Left forelimb (tissue), 1 donor: ENCODE data around the gene PHKB.

Experiments used
- DNase-seq: peaks from one replicate; pipeline ENCODE4 v3.0.0-alpha.2; 2018; ENCODE audit warnings: low spot score

Gene PHKB

DNA sequence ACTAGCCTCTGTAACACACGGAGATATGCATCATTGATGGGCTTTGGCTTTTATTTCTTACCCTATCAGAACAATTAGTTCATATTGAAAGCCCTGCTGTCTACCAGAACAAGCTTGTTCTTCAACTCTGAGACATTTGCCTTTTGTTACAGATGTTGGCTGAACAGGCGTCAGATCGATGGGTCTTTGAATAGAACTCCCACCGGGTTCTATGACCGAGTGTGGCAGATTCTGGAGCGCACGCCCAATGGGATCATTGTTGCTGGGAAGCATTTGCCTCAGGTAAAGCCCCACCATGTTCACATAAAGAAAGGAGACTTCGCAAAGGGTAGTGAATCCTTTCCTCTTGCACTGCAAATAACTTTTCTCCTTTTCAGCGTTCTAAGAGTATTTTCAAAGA, 232.1 kb downstream of the PHKB start:
- no peak for DNase-seq

DNA sequence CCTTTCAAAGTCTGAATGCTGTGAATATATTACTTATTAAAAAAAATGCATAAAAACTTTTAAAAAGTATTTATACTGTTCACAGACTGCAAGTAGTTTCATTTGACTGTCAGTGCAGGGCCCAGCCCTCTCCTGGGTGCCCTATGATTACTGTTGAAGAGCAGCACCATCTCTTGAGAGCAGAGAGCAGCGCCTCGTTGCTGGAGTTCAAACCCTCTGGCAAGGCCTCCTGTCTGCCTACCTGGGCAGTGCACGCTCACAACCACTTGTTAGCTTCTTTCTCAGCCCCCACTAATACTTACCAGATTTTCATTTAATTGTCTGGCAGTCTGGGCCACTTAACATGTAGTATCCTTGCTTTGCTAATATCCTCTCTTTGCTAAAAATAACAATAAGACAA, 233.4 kb downstream of the PHKB start:
- no peak for DNase-seq

DNA sequence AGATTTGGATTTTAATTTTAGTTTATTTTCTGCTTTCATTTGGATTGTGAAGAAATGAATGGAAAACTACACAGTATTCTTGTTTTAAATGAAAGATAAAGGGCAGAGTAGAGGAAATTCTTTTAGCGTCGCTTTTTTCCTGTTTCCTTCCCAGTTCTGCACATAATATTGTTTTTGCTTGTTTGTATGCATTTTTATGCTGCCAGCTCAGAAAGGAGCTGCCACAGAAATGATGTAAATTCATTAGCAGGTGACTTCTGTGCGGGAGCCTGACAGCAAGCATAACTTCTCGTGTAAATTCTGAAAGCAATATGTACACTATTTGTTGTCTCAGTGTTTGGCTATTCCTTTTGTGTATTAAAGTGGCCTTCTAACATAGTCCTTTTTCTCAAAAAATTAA, 234.6 kb downstream of the PHKB start:
- no peak for DNase-seq

DNA sequence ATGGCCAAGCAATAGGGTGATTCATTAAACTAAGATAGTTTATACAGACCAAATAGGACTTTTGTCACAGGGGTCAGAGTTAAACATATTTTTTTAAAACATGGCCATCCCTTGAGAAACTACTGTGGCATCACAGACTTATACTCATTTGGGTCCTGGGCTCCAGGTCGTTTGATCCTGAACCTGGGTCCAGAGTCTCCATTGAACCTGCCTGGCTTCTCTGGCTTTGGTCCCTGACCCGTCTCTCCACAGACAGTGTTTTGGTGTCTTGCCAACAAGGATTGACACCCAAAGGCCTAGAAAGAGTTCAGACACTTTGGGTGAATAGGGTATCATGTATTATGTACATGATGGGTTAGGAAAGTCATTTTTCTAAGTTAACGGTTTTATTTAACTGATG, 236.7 kb downstream of the PHKB start:
- DNase-seq = no peak

DNA sequence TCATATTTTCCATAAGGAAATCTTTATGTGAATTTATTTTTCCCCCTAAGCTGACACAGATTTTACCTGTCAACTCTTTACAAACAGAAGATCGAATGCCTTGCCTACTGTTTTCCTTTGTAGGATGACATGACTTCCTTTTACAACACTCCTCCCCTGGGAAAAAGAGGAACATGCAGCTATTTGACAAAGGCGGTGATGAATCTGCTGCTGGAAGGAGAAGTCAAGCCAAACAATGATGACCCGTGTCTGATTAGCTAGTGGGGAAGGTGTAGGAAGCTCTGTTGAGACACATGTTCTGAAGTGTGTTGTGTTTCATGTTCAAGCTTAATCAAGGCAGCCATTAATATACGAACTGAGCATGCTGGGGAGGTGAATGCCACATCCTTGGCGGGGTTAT, 238.0 kb downstream of the PHKB start:
- no peak for DNase-seq

DNA sequence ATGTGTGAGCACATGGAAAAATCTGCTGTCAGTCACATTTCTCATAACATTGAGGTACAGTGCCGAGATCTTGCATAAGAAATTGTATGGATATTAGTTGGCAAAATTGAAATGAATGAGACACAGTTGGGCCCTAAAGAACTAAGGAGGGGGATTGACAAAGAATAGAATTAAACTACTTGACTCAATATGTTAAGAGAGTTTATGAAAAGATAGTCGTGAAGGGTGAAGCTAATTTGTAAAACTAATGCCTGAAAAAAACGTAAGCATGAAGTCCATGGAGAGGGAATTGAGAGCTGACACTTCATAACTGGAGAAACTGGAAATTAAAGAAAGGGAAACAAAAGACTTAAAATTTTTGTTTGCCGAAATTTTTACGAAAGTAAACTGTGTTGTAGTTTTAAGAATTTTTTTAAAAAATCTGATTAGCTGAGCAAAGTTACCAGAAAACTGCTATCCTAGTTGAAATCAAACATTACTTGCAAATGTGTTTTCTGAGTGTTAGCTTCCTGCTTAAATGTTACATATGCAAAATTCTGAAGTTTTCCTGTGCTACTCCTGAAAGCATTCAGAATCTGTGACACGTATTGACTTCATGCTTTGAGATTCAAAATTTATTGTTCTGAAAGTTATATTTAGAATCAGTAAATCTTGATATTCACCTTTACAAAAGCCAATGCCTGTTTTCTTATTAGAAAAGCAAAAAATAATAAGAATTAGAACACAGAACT, 239.9 kb downstream of the PHKB start:
- no peak for DNase-seq

DNA sequence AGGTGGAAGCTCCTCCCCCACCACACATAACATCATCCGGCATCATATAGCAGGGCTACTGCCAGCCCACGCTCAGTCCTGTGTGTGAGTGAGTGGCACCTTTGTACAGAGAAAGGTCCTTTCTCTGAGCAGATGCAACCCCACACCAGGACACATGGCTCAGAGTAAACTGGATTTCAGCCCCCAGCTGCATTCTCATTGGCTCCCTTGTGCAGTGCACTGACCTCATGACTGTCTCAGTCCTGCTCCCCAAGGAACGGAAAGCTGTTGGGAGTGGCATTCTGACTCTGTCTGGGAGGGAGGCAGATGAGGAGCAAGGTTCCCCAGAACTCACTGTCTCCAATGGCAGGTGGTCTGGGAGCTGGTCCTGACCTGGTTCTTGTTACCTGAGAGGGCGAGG, 244.1 kb downstream of the PHKB start:
- no peak for DNase-seq

DNA sequence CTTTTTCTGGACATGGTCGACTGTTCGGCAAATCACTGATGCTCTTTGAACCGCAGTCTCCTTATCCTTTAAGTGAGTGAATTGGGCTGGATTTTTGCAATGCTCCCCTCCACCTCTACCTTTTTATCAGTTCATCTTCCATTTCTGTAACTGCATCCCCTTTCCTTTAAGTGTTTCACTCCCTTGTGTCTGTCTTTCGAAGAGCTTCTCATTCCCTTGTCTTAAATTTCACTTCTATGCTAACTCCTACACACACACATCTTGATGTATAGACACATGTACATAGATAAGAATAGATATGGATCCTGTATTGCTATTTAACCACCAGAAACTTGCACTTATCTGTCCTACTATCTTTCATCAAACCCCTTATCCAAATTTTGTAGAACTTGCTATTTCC, 250.7 kb downstream of the PHKB start:
- no peak for DNase-seq

DNA sequence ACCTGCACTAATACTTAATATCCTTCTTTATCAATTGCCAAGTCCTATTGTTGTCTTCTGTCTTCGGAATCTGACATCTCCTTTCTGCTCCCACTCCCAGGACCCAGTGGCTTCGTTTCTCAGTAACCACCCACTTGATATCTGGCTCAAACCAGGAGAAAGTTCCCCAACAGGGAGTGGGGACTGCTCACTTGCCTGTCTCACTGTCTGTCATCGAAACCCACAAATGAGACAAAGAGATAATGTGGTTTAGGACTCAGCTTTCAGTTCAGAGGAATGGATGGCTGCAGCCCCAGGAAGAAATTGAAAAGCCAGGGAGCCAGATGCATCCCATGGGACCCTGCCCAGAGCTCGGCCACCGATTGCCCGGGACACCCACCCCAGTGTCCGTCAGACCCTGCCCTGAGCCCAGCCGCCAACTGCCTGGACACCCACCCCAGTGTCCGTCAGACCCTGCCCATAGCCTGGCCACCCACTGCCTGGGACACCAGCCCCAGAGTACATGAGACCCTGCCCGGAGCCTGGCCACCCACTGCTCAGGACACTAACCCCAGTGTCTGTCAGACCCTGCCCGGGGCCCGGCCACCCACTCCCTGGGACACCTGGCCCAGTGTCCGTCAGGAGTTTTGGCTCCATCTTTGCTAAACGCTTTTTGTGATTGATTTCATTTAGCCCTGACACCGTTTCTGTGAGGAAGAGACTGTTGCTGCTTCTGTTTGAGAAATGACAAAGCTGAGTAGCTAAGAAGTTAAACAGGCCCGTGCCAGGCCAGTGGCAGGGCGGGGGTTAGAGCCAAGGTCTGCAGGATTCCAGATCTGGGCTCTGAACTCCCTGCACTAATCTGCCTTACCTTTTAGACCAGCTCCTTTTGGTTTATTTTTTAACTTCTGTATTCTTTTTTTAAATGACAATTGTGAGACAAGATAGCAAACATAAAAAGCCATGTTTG, 251.4 kb downstream of the PHKB start:
- DNase-seq = no peak

DNA sequence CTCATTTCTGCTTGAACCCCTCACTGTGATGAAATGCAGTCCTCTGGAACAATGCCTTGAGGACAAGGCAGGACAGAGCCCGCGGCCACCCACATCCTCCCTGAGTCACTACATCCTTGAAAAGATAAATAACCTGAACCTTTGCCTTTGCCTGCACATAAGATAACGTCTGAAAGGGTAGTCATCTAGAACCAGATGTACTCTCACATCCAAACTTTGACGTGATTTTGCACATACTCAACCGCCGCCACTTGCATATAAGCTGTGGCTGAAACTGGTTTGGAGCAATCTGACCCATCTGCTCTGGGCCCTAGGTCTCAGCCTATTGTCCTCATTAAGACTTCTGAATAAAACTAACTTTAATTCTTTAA, 252.1 kb downstream of the PHKB start:
- DNase-seq = no peak

DNA sequence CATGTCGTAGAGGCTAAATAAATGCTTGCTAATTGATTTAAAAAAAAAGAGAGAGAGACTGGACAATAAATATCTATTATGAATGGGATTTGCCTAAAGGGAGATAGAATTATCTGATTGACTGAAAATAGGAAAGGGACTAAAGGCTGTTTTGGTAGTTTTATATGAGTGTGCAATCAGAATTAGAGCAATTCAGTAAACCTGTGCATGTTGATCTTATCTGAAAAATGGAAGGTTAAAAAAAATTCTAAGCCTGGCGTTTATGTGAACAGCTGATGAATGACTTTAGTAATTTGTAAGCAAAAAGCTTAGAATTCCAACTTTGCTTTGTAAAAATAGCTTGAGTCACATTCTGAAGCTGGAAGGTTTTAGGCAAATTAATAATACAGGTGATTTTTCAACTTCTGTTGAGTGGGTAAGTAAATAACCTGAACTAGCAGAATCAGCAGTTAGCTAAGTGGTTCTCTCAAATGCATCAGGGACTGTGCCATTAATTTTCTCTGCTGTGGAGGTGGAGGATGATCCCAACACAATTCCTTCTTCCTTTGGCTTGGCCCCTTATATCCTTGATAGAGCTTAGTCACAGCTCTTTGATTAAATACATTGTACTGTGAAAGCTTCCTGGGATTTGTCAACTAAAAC, 254.4 kb downstream of the PHKB start:
- no peak for DNase-seq

DNA sequence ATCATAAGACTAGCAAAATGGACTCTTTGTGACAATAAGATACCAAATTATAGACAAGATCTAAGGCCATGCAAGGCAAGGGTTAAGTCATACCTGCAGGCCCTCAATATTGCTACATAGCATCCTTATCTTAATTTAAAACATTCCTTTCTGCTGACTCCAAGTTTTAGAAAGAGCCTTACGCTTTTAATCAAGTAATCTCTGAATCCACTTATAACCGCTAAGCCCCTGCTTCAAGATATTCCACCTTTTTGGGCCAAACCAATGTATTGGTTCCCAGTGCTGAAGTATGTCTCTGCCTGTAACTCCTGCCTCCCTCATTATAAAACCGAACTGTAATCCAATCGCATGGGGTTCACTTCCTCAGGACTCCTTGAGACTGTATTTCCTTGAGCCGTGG, 255.4 kb downstream of the PHKB start:
- no peak for DNase-seq

DNA sequence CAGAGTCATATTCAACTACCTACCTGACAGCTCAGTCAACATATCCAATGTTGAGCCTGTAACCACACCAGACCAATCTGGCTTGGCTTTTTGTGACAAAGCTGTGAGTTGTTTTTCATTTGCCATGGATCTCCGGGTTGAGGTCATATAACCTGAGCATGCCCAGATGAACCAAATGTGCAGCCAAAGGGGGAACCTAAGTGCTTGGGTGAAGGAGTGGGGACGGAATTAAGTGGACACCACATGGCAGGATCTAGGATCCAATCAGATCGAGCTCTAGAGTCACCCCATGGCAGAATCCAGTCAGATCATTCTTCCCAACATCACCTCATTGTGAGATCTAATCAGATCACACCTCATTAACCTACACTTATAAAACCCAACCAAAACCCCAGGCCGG, 258.6 kb downstream of the PHKB start:
- DNase-seq = no peak

DNA sequence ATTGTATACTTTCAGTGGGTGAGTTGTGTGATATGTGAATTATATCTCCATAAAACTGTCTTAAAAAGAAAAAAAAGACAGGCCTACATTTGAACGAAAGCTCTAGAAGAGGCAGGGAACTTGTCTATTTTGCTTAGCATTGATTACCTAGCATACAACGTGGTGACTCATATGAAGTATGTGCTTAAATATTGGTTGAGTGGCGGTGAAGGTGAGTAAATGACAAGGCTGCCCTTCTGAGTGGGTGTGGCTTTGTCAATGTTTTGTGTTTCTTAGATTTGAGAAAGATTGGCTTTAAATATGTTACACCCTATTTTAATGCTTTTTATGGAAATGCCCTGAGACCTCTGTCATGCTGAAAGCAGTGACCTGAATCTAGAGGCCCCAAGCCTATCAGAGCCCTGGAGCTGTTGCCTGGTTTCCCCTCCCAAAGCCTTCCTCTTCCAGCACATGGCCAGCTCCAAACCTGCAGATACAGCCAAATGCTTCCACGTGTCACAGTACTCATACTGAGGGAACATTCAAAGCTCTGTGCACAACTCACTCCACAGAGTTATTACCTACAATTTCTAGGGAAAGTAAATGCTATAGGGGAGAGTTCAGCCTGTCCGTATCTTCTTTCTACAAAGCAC, 260.0 kb downstream of the PHKB start:
- no peak for DNase-seq

DNA sequence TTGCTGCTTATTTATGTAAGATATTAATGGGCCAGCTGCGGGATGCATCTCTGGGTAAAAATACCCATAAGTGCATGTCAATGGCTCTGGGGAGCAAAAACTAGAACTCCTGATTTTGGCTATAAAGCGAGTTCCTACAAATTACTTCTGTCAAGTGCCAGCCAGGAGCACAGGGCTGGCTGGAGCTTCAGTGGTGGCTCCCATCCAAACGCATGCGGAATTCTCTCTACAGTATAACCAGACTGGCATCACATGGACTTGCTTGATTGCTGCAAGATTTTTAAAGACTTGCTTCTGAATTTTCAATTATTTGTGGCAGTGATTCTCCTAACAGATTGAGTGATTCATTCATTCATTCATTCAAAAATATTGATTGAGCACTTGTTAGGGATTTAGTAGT, 260.9 kb downstream of the PHKB start:
- DNase-seq = no peak

DNA sequence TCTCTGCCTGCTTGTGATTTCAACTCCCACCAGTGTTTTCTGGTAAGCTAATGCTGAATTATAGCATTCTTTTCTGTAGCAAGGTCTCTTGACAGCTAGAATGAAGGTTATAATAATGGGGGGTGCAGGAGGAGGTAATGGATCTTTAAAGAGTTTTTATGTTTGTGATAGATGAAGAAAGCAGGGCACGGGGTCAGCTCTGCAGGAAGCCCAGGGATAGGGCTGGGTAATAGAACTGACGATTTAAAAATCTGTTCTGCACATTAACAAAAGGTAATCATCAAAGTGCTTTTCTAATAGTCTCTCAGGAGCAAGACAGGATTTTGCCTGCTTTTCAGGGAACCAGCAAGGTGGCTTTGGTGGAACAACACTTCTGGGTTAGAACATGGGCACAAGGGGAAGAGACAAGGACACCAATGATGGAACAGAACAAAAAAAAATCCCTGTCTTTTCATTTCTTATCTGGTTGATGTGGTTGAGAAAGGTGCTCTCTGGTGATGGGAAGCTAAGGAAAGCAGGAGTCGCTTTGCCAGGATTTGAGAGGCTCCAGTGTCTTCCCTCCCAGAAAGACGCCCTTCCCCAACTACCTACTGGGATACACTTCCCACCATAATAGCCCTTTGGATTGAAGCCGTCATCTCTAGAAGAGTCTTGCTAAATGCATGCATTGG, 263.1 kb downstream of the PHKB start:
- DNase-seq = no peak

DNA sequence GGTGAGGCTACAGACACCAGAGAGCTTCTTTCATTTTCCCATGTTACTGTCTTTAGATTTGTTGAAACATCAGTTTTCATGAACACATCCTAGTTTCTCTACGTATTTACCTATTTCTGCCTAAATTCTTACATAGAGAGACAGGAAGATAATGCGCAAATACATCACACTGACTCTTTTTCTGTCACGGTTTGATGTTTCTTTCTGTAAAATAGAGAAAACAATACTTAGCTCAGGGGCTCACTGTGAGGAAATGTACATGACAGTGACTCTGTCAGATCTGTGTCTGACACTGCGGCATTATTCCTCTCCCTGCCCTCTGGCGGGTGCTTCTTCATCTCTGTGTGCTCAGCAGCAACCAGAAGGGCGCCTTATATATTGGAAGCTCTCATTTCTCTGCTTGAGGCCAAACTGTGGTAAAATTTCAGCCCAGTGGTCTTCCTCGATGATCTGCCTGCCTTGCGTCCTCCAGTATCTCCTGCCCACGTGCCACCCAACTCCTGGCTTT, 264.1 kb downstream of the PHKB start:
- no peak for DNase-seq

DNA sequence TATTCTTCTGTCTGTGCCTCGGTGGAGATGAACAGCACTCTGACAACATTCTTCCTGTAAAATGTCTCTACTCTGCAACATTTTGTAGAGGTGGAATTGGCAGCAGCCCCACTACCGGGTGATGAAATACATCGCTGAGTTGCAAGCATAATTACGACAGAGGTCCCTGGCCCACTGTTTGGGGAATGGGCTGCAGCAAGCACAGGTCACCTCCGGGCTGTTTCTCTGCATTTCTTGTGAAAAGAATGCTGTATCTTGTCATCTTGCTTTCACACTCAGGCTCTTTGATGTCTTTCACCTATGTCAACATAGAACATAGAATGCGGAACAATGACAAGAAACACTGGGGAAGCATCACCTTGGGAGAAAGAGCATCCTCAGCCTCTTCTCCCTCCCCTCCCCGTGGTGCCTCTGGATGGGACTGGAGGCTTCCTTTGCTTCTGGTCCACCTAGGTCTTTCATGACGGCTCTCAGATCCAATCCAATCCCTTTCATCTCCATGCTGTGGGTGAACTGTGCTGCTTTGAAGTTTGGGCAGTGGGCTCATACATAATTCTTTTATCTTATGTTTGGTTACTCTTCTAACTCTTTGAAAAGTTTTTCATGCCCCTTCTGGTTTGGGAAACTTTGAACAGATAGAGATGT, 265.0 kb downstream of the PHKB start:
- no peak for DNase-seq

DNA sequence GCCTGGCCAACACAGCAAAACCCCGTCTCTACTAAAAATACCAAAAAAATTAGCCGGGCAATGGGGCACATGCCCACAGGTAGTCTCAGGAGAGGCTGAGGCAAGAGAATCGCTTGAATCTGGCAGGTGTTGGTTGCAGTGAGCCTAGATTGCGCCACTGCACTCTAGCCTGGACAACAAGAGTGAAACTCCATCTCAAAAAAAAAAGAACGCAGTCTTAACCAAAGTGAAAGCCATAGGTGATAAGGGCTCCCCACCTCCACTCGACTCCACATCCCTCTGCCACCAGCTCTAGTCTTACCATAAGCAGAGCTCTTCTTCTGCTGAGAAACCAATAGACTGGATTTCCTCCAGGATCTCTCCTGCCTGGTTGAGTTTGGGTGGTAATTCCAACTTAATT, 266.0 kb downstream of the PHKB start:
- DNase-seq = no peak

DNA sequence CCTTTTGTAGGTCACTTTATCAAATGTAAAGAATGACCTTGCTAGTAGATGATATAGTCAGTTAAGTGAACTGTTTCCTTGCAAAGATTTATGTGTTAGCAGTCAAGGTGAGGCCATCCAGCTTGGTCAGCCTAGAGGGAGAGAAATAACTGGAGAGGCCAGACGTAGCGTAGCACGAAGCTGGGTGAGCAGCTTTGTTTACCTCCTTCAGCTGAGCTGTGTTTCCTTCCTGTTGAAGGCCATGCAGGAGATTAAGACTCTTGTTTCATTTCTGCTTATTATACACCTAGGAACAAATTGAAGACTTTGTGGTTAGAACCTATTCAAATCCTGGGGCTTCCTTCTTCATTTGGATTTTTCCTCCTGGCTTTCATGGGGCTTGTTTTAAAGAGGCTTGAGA, 267.1 kb downstream of the PHKB start:
- DNase-seq = no peak

DNA sequence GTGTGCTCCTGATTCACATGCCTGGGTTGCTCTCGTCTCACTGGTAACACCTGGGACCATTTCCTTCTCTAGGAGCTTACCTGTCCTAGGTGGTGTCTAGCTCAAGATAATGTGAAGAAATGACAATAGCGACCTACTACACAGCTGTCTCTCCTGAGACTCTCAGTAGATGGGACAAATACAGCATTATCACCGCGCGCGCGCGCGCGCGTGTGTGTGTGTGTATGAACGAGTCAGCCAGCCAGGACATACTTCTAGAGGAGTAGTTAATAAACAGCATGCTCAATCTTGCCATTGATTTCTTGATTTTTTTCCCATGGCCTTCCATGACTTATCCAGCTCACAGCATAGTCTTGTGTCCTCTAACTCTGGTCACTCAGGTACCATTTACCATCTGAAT, 268.6 kb downstream of the PHKB start:
- no peak for DNase-seq
